ENCODE measurements around the gene CEP295NL. TPM values are rescaled to one million over a fixed set of nuclear protein-coding genes. Genes with fewer than 3 reads are reported as not detected.

The CEP295NL gene
- total RNA-seq, 2 donors from 2014 or later = 1.3 to 3.1 TPM

DNA sequence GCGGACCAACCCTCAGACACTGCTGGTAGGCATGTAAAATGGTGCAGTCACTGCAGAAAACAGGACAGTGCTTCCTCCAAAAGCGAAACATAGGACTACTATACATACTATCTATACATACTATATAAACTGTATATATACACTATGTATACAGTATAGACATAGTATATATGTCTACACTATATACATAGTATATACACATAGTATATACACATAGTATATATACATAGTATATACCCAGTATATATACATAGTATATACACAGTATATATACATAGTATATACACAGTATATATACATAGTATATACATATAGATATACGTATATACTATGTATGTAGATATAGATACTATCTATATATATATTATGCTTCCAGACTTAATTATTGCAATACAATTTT lies 55.9 kb downstream of the CEP295NL start:
- H3K36me3 ChIP-seq (replicated peaks in 1 of 2; ENCODE audit: insufficient read depth in 1 of 2, low read depth in 2 of 2) = no peaks in the 10 kb centered on the region
- TF ChIP-seq, protein P1, sequence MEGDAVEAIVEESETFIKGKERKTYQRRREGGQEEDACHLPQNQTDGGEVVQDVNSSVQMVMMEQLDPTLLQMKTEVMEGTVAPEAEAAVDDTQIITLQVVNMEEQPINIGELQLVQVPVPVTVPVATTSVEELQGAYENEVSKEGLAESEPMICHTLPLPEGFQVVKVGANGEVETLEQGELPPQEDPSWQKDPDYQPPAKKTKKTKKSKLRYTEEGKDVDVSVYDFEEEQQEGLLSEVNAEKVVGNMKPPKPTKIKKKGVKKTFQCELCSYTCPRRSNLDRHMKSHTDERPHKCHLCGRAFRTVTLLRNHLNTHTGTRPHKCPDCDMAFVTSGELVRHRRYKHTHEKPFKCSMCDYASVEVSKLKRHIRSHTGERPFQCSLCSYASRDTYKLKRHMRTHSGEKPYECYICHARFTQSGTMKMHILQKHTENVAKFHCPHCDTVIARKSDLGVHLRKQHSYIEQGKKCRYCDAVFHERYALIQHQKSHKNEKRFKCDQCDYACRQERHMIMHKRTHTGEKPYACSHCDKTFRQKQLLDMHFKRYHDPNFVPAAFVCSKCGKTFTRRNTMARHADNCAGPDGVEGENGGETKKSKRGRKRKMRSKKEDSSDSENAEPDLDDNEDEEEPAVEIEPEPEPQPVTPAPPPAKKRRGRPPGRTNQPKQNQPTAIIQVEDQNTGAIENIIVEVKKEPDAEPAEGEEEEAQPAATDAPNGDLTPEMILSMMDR (IDR thresholded peaks at IDR 0.05) = no peak
- TF ChIP-seq POLR2A (IDR thresholded peaks at IDR 0.05) = no peak
- no peak for ATAC-seq
- 93 to 97% methylated on average over 3 of the region's 3 CpGs for WGBS, 2 donors
- H3K27ac ChIP-seq = no peak overlapping the region
- intact Hi-C loops (cut with DNase I) = no loop called here
- no peak overlapping the region for H3K4me3 ChIP-seq
- no peak for DNase-seq
- no peaks in the 10 kb centered on the region for H3K9me3 ChIP-seq
- H3K4me1 ChIP-seq = peaks cover 1% of the 10 kb centered on the region
- H3K27me3 ChIP-seq = no peaks in the 10 kb centered on the region

DNA sequence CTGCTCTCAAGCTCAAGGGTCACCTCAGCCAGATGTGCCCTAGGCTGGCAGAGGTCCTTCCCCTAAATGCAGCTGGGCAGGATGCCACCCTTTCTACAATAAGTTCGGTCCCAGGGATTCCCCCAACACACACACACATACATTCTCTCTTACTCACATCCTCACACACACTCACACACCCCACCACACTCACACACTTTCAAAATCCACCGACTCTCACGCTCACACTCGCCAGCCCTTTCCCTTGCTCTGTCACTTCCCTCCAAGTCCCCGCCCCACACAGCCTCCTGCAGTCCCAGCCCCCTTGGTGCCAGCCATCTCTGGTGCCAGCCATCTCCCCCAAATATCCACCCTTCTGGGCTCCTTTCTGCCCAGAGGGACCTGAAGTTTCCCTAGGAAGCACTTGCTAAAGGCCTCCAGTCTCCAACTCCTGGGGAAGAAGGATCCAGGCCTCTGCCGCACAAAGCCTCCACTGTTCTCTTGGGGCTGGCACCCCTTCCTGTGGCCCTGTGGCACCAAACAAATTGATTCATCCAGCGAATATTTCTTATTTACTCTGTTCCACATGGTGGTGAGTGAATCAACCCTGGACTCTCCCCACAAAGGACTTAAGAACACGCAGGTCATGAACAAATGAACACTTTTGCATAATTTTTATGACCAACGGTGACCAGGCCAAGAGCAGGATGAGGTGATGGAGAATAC lies 58.5 kb downstream of the CEP295NL start:
- intact Hi-C loops (cut with DNase I) = no loop called here
- ATAC-seq = no peak
- no peak overlapping the region for H3K4me3 ChIP-seq
- DNase-seq = no peak
- no peak overlapping the region for H3K27ac ChIP-seq
- no peaks in the 10 kb centered on the region for H3K36me3 ChIP-seq (replicated peaks in 1 of 2; ENCODE audit: insufficient read depth in 1 of 2, low read depth in 2 of 2)
- no peaks in the 10 kb centered on the region for H3K9me3 ChIP-seq
- TF ChIP-seq POLR2A (IDR thresholded peaks at IDR 0.05) = no peak
- TF ChIP-seq, protein P1 (IDR thresholded peaks at IDR 0.05) = no peak
- H3K4me1 ChIP-seq = peaks cover 10% of the 10 kb centered on the region
- WGBS, 2 donors = 68 to 70% methylated on average over 9 of the region's 9 CpGs
- no peaks in the 10 kb centered on the region for H3K27me3 ChIP-seq

DNA sequence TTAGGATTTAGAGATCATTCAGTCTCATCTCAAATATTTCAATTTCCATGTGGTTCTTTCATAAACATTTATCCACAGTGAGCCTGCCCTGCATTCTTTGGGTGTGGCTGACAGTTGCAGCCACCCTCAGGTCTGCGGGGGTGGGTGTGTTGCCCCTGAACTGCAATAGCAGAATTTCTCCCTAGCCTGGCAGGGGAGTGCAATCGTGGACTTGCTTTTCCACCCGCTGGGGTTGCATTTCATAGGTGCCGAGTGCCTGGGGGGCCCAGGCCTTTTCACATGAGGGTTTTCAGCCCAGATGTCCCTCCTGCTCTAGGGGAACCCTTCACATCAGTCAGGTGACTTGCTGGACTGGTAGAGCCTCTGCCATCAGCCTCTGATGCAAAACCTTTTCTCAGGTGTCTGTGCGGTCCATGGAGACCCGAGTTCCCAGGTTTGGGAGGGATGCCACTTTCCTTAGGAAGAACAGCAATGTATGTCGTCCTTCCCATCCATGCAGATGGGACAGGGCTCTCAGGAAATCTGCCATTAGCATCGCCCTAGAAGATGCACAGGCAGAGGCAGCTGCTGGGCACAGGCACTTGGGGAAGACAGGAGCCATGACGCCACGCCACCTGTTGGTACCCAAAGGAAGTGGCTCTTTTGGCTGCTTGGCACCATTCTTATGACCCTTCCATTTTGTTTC lies 60.0 kb downstream of the CEP295NL start:
- Histone ChIP-seq H3K27me3 (no peaks in the 10 kb centered on the region), H3K9me3 (no peaks in the 10 kb centered on the region), H3K4me3 (no peak overlapping the region), H3K27ac (no peak overlapping the region), H3K4me1 (peaks cover 23% of the 10 kb centered on the region), H3K36me3 (replicated peaks in 1 of 2; ENCODE audit: insufficient read depth in 1 of 2, low read depth in 2 of 2) (no peaks in the 10 kb centered on the region)
- no peak for TF ChIP-seq POLR2A (IDR thresholded peaks at IDR 0.05)
- TF ChIP-seq, protein P1 (IDR thresholded peaks at IDR 0.05) = peak; percentile 26 to 52 (median 39)
- ATAC-seq = no peak
- peak; percentile 49 to 62 (median 52) for DNase-seq
- 58 to 65% methylated on average over 8 to 10 of the region's 10 CpGs for WGBS, 2 donors
- intact Hi-C loops (cut with DNase I) = no loop called here

DNA sequence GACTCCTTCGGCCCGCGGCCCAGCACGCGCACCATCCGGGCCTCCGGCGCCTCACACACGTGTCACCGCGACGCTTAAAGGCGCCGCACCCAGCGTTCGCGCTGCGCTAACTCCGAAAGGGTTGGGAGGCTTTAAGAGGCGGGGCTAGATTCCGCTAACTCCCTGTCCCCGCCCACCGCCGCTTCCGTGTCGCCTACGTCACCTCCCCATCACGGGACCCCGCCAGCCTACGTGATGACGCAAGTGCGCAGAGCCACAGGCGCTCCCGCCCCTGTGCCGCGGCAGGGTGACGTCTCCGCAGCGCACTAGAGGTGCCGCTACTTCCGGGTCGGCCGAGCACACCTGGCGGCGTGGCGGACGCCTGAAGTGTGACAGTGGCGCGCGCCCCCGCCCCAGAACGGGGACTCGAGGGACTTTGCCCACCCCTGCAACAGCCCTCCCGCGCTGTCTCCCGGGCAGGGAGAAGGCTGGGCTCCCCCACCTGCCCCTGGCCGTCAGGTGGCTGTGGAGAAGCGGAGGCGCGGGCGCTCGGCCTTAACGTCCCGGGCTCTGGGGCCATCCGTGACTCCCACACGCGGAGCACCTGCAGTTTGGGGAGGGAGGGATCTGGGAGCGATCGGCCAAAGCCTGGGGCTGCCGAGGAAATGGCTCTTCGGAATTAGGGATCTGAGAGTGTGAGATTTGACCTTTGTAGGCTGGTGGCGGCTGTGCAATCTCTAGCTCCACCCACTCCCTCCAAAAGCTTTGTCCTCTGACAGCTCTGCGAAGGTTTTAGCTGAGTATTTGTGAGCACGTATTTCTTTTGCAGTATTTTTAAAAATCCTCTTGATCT lies 62.0 kb downstream of the CEP295NL start, which contains the start of gene USP36:
USP36 (minus strand) TSS at position 35 of the 832 bp plus-strand sequence. CDS start 4,451 bp downstream, outside the sequence.
- peak; percentile 91 for ATAC-seq
- DNase-seq = peak; percentile 100
- TF ChIP-seq, protein P1 (IDR thresholded peaks at IDR 0.05) = peak in 3 of 7 experiments; percentile 16 to 70 (median 33)
- TF ChIP-seq POLR2A (IDR thresholded peaks at IDR 0.05) = peak; percentile 99
- Histone ChIP-seq H3K36me3 (replicated peaks in 1 of 2; ENCODE audit: insufficient read depth in 1 of 2, low read depth in 2 of 2) (peaks cover 0 to 11% of the 10 kb centered on the region in 2 donors), H3K4me1 (peaks cover 29% of the 10 kb centered on the region), H3K4me3 (peak within 1 kb of the TSS; percentile 63 to 94), H3K9me3 (no peaks in the 10 kb centered on the region), H3K27me3 (no peaks in the 10 kb centered on the region), H3K27ac (peak within 1 kb of the TSS; percentile 99 to 100 (median 100))
- 0% methylated on average over 11 to 74 of the region's 74 CpGs for WGBS, 2 donors
- intact Hi-C loops (cut with DNase I) = no loop called here

Other genes with a start within 250 kb of the CEP295NL start
- gene CYTH1, start 120.9 kb downstream of the CEP295NL start, total RNA-seq = 10 to 100 TPM; 32.2 to 60.6 TPM
- 10 to 100 TPM; 28.5 to 55.4 TPM for gene USP36, start 62.4 kb downstream of the CEP295NL start, total RNA-seq
- gene TIMP2, start 22.2 kb upstream of the CEP295NL start, total RNA-seq = 10 to 100 TPM; 50.1 to 53.7 TPM
- gene LGALS3BP, start 76.7 kb upstream of the CEP295NL start, total RNA-seq = 100 to 1,000 TPM; 123 to 213 TPM
- 10 to 100 TPM; 12.5 to 17.5 TPM for gene CANT1, start 106.6 kb upstream of the CEP295NL start, total RNA-seq
- 10 to 100 TPM in 1 of 2 donors, 1 to 10 TPM in 1; 8.3 to 50.1 TPM for gene C1QTNF1, start 121.0 kb upstream of the CEP295NL start, total RNA-seq
- 10 to 100 TPM; 24.9 to 50.8 TPM for gene ENGASE, start 171.6 kb upstream of the CEP295NL start, total RNA-seq